ENCODE data around the gene MEN1. TPM values are rescaled to one million over a fixed set of nuclear protein-coding genes. Genes with fewer than 3 reads are reported as not detected.
A peak's percentile ranks its signal among the peaks of the same experiment; 100 is the strongest.

MEN1 gene
- total and polyA plus RNA-seq, 10 donors = 17.8 to 33.6 (median 27.2) TPM

DNA sequence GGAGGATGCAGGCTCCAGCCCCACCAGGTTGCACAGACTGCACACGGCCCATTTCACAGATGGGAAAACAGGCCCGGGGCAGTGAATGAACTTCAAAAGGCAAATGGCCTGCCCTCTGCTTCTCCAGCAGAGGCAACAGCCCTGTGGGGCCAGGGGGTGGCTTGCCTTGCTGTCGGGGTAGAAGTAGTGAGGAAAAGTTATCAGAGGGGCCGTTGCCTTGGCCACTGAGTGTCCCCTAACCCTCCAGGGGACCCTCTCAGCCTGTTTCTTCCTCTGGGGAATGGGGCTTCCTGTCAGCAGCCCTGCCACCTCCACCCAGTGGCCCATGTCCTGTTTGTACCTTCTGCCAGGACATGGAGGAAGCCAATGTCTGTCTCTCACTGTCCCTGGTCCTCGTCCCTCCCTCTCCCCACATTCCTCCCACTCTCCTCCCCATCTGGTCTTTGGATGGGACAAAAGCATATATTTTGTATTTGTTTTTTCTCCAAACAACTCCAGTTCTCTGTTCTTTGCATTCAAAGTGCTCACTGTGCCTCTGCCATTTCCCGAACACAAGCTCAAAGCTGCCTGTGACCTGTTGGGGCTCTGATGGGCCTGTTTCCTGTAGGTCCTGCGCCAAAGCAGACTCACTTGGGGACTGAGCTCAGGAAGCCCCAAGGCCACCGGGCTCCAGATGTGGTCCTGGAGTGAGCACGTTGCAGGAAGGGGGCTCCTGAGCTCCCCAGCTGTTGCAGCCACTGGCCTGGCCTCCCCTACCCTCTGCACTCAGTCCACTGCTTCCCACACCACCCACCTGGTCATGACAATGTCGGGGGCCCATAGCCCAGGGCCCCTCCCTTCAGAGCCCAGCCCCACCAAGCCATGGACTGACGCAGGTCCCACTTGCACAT, 16.8 kb downstream of the MEN1 start:
- 31 to 49% (median 41%) methylated on average over 10 to 11 of the region's 11 CpGs for WGBS, 5 donors
- Histone ChIP-seq H3K9me3 (no peaks in the 10 kb centered on the region), H3K27ac (peak overlapping the region; percentile 60 to 94 (median 84)), H3K27me3 (replicated peaks in 1 of 7) (no peaks in the 10 kb centered on the region), H3K4me3 (no peak overlapping the region), H3K4me1 (peaks cover 6 to 73% (median 49%) of the 10 kb centered on the region in 6 donors), H3K36me3 (peaks cover 0 to 96% (median 54%) of the 10 kb centered on the region in 6 donors)
- DNase-seq = peak; percentile 83
- TF ChIP-seq POLR2AphosphoS5 (IDR thresholded peaks at IDR 0.05) (peak; percentile 47 to 63 (median 52)), POLR2A (IDR thresholded peaks at IDR 0.05) (no peak)
- TF ChIP-seq, protein P1, sequence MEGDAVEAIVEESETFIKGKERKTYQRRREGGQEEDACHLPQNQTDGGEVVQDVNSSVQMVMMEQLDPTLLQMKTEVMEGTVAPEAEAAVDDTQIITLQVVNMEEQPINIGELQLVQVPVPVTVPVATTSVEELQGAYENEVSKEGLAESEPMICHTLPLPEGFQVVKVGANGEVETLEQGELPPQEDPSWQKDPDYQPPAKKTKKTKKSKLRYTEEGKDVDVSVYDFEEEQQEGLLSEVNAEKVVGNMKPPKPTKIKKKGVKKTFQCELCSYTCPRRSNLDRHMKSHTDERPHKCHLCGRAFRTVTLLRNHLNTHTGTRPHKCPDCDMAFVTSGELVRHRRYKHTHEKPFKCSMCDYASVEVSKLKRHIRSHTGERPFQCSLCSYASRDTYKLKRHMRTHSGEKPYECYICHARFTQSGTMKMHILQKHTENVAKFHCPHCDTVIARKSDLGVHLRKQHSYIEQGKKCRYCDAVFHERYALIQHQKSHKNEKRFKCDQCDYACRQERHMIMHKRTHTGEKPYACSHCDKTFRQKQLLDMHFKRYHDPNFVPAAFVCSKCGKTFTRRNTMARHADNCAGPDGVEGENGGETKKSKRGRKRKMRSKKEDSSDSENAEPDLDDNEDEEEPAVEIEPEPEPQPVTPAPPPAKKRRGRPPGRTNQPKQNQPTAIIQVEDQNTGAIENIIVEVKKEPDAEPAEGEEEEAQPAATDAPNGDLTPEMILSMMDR (IDR thresholded peaks at IDR 0.05 in 8 of 11, conservative IDR thresholded peaks at IDR 0.05 in 3 of 11) = no peak
- intact Hi-C loops (cut with DNase I; ENCODE audit: low total_unique reads) = no loop called here

DNA sequence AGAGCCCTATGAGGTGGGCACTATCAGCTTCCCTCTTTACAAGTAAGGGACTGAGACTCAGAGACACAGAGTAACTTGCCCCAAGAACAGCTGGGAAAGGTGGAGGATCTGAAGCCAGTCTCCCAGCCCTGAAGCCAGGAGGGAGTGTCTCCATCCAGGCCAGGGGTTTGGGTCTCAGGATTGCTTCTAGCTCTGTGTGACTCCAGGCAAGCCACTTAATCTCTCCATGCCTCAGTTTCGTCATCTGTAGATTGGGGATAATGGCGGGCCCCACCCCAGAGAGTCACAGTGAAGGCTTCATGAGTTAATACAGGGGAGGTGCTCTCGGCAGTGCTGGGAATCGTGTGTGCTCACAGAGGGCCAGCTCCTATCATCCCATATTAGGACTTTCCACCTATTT, 17.9 kb downstream of the MEN1 start:
- no peak for DNase-seq
- intact Hi-C loops (cut with DNase I; ENCODE audit: low total_unique reads) = no loop called here
- 78 to 94% (median 90%) methylated on average over 2 to 4 of the region's 4 CpGs for WGBS, 5 donors

DNA sequence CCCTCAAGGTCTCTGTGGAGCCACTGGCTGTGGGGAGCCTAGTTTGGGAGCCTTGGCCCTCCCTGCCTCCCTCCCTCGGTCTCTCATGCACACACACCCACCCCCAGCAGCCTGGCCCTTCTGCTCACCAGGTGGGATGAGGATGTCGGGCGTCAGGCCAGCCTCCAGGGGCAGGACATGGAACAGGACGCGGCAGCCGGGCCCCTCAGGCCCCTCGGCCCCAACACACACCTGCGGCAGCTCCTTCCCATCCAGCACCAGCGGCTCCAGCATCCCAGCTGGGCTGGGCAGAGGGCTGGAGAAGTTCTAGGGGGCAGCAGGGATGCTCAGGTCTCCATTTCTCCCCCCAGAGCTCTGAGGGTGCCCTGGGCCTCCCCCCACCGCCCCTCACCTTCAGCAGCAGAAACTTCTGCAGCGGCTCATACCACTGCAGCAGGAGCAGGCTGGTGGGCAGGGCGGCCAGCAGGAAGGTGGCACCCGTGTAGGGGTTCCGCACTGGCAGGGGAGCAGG, 18.5 kb downstream of the MEN1 start:
- TF ChIP-seq POLR2A (IDR thresholded peaks at IDR 0.05) (no peak), POLR2AphosphoS5 (IDR thresholded peaks at IDR 0.05) (peak in 1 of 3 donors; percentile 24)
- TF ChIP-seq, protein P1 (IDR thresholded peaks at IDR 0.05 in 8 of 11, conservative IDR thresholded peaks at IDR 0.05 in 3 of 11) = no peak
- intact Hi-C loops (cut with DNase I; ENCODE audit: low total_unique reads) = no loop called here
- H3K4me3 ChIP-seq = no peak overlapping the region
- H3K9me3 ChIP-seq = no peaks in the 10 kb centered on the region
- WGBS, 5 donors = 78 to 100% (median 92%) methylated on average over 6 to 14 of the region's 14 CpGs
- H3K27me3 ChIP-seq (replicated peaks in 1 of 7) = no peaks in the 10 kb centered on the region
- DNase-seq = peak; percentile 66
- H3K4me1 ChIP-seq = peaks cover 6 to 71% (median 50%) of the 10 kb centered on the region in 6 donors
- peak overlapping the region in 6 of 8 donors; percentile 61 to 94 (median 86) for H3K27ac ChIP-seq
- H3K36me3 ChIP-seq = peaks cover 0 to 87% (median 49%) of the 10 kb centered on the region in 6 donors

More for the DNA sequence above, 17.9 kb downstream of the MEN1 start:
- H3K4me3 ChIP-seq = no peak overlapping the region
- no peaks in the 10 kb centered on the region for H3K9me3 ChIP-seq
- TF ChIP-seq POLR2A (IDR thresholded peaks at IDR 0.05) (no peak), POLR2AphosphoS5 (IDR thresholded peaks at IDR 0.05) (no peak)
- TF ChIP-seq, protein P1 (IDR thresholded peaks at IDR 0.05 in 8 of 11, conservative IDR thresholded peaks at IDR 0.05 in 3 of 11) = no peak
- H3K27me3 ChIP-seq (replicated peaks in 1 of 7) = no peaks in the 10 kb centered on the region
- peak overlapping the region in 7 of 8 donors; percentile 61 to 94 (median 85) for H3K27ac ChIP-seq
- peaks cover 0 to 94% (median 55%) of the 10 kb centered on the region in 6 donors for H3K36me3 ChIP-seq
- H3K4me1 ChIP-seq = peaks cover 6 to 73% (median 52%) of the 10 kb centered on the region in 6 donors

All from spleen (tissue), 11 donors.